KMS-11 (cell line): ENCODE measurements around the gene RASA3.

Source experiments
- H2AFZ ChIP-seq: fragments of 200-600 bp; sonication (generic); 2 replicates; pipeline ENCODE4 v1.6.1; 2016; ENCODE audit warnings: antibody characterized with exemption, mixed run types, low read depth
- H3K27ac ChIP-seq: fragments of 200-600 bp; sonication (generic); 2 replicates; pipeline ENCODE4 v1.6.1; 2016; ENCODE audit warnings: mild to moderate bottlenecking, mixed run types
- H3K27me3 ChIP-seq: fragments of 200-600 bp; sonication (generic); 2 replicates; pipeline ENCODE4 v1.6.1; 2017; ENCODE audit warnings: mild to moderate bottlenecking, low read depth, mixed run types, moderate library complexity; ENCODE audit not compliant: insufficient read depth
- H3K36me3 ChIP-seq: fragments of 200-600 bp; sonication (generic); 2 replicates; pipeline ENCODE4 v1.6.1; 2017; ENCODE audit warnings: mild to moderate bottlenecking, mixed run types; ENCODE audit not compliant: insufficient read depth
- H3K4me1 ChIP-seq: fragments of 200-600 bp; sonication (generic); 2 replicates; pipeline ENCODE4 v1.6.1; 2016; ENCODE audit warnings: mild to moderate bottlenecking, low read depth, mixed run types; ENCODE audit not compliant: poor library complexity, severe bottlenecking
- H3K4me2 ChIP-seq: fragments of 200-600 bp; sonication (generic); 2 replicates; pipeline ENCODE4 v1.7.0; 2016; ENCODE audit warnings: mild to moderate bottlenecking, mixed run types
- H3K4me3 ChIP-seq: fragments of 200-600 bp; sonication (generic); IDR thresholded peaks from 2 replicates; pipeline ENCODE4 v1.6.1; 2017; ENCODE audit warnings: low read depth, low read length, mixed read lengths; ENCODE audit not compliant: insufficient read depth
- H3K79me2 ChIP-seq: fragments of 200-600 bp; sonication (generic); 2 replicates; pipeline ENCODE4 v1.6.1; 2016; ENCODE audit warnings: low read depth, mixed run types; ENCODE audit not compliant: insufficient read depth
- H3K9ac ChIP-seq: fragments of 200-600 bp; sonication (generic); 2 replicates; pipeline ENCODE4 v1.6.1; 2016; ENCODE audit warnings: mild to moderate bottlenecking, mixed run types
- H4K20me1 ChIP-seq: fragments of 200-600 bp; sonication (generic); 2 replicates; pipeline ENCODE4 v1.6.1; 2016; ENCODE audit warnings: mild to moderate bottlenecking, mixed run types; ENCODE audit not compliant: insufficient read depth
- TF ChIP-seq, protein P1 (sequence below): fragments of 200-600 bp; sonication (generic); conservative IDR thresholded peaks from 2 replicates; pipeline ENCODE4 v1.6.1; 2017; ENCODE audit warnings: low read depth, mild to moderate bottlenecking, antibody characterized with exemption, low read length, moderate library complexity, mixed read lengths

RASA3 gene

DNA sequence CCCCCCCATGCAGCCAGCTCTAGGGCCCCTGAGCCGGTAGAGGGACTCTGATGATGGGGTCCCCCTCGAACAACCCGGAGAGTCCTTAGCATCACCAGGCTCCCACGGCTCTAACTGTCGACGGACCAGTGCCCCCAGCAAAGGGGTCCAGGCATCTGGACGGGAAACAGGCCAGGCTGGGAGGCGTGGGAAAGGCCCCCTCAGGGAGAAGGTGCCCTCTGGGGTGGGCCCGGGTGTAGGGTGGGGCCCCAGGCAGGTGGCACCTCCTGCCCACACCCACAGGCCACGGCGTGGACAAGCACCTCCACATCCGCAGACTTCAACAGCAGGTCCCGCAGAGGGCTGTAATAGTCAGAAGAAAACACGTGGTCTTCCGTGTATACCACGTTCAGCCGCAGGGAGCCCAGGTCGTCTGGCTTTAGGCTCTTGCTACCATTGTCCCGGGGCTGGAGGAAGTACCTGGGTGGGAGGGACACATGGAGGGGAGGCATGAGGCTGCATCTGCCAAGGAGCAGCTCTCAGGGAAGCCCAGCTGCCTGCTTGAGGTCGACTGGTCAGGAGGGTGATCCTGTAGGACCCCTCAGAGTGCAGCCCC is 113.9 kb downstream of the RASA3 start:
- no peak overlapping the region for H3K9ac ChIP-seq
- no peak overlapping the region for H3K27ac ChIP-seq
- H3K4me1 ChIP-seq, result no peaks in the 10 kb centered on the region
- no peak overlapping the region for H3K4me3 ChIP-seq
- H3K4me2 ChIP-seq, result no peak overlapping the region
- H3K27me3 ChIP-seq, result no peaks in the 10 kb centered on the region
- TF ChIP-seq, protein P1, sequence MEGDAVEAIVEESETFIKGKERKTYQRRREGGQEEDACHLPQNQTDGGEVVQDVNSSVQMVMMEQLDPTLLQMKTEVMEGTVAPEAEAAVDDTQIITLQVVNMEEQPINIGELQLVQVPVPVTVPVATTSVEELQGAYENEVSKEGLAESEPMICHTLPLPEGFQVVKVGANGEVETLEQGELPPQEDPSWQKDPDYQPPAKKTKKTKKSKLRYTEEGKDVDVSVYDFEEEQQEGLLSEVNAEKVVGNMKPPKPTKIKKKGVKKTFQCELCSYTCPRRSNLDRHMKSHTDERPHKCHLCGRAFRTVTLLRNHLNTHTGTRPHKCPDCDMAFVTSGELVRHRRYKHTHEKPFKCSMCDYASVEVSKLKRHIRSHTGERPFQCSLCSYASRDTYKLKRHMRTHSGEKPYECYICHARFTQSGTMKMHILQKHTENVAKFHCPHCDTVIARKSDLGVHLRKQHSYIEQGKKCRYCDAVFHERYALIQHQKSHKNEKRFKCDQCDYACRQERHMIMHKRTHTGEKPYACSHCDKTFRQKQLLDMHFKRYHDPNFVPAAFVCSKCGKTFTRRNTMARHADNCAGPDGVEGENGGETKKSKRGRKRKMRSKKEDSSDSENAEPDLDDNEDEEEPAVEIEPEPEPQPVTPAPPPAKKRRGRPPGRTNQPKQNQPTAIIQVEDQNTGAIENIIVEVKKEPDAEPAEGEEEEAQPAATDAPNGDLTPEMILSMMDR, result no peak
- H3K79me2 ChIP-seq, result no peaks in the 10 kb centered on the region
- H3K36me3 ChIP-seq, result no peaks in the 10 kb centered on the region
- H4K20me1 ChIP-seq, result no peaks in the 10 kb centered on the region
- no peak overlapping the region for H2AFZ ChIP-seq

DNA sequence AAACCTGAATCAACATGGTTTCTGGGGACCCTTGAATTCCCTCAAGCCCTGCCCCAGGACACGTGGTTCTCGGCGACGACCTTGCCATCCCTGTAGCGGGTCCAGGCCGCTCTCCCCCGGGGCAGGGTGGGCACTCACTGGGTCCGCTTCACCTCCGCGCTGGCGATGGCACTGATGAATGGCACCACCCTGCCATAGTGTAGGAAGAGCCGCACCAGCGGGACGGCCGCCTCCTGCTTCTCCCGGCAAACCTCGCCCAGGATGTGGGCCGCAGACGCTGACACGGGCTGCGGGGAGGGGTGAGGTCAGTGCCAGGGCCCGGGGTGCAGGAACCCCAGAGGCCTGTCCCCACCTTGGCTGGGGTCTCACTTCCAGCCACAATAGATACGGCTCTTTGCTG is 114.5 kb downstream of the RASA3 start:
- no peaks in the 10 kb centered on the region for H3K4me1 ChIP-seq
- TF ChIP-seq, protein P1, result no peak
- no peaks in the 10 kb centered on the region for H3K27me3 ChIP-seq
- H3K27ac ChIP-seq, result no peak overlapping the region
- H3K79me2 ChIP-seq, result no peaks in the 10 kb centered on the region
- H3K9ac ChIP-seq, result no peak overlapping the region
- H2AFZ ChIP-seq, result no peak overlapping the region
- no peaks in the 10 kb centered on the region for H3K36me3 ChIP-seq
- H3K4me3 ChIP-seq, result no peak overlapping the region
- no peak overlapping the region for H3K4me2 ChIP-seq
- H4K20me1 ChIP-seq, result no peaks in the 10 kb centered on the region

DNA sequence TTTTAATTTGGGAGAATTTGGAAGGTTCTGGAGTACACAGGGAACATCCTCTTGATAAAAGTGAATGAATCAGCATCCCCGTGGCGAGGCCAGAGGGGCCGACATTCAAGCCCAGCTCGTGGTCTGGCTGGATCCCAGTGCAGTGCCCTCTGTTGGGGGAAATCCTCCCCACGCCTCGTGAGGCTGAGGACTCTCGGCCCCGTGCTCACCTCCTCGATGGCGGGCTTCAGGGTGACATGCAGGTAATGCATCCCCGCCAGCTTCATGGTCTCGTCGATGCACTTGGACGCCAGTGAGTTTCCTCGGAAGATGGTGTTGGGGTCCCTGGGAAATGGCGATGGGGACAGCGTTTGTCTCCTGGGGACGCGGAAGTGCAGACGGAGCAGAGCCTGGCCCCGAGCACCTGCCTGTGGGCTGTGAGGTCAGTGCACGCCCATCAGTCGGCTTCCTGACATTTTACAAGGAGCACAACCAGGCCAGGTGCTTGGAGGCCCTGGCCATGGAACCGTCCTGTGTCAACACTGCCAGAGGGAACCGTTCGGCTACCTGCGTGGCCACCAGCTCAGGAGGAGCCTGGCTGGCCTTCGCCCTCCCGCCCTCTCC is 115.3 kb downstream of the RASA3 start:
- Histone ChIP-seq H3K9ac (no peak overlapping the region), H3K79me2 (no peaks in the 10 kb centered on the region), H3K36me3 (no peaks in the 10 kb centered on the region), H3K27ac (no peak overlapping the region), H4K20me1 (no peaks in the 10 kb centered on the region), H3K4me3 (no peak overlapping the region), H3K4me2 (no peak overlapping the region), H2AFZ (no peak overlapping the region), H3K4me1 (no peaks in the 10 kb centered on the region), H3K27me3 (no peaks in the 10 kb centered on the region)
- TF ChIP-seq, protein P1, result no peak

GRCh38 chr13:114016321-114017027 is 115.9 kb downstream of the RASA3 start:
- H2AFZ ChIP-seq, result no peak overlapping the region
- H3K27ac ChIP-seq, result no peak overlapping the region
- H3K9ac ChIP-seq, result no peak overlapping the region
- no peak overlapping the region for H3K4me2 ChIP-seq
- H4K20me1 ChIP-seq, result no peaks in the 10 kb centered on the region
- TF ChIP-seq, protein P1, result no peak
- H3K4me3 ChIP-seq, result no peak overlapping the region
- H3K4me1 ChIP-seq, result no peaks in the 10 kb centered on the region
- no peaks in the 10 kb centered on the region for H3K79me2 ChIP-seq
- no peaks in the 10 kb centered on the region for H3K27me3 ChIP-seq
- H3K36me3 ChIP-seq, result no peaks in the 10 kb centered on the region
